ENCODE results near the gene NSUN7. TPM values are rescaled to one million over a fixed set of nuclear protein-coding genes. Genes with fewer than 3 reads are reported as not detected.

NSUN7 gene, protein sequence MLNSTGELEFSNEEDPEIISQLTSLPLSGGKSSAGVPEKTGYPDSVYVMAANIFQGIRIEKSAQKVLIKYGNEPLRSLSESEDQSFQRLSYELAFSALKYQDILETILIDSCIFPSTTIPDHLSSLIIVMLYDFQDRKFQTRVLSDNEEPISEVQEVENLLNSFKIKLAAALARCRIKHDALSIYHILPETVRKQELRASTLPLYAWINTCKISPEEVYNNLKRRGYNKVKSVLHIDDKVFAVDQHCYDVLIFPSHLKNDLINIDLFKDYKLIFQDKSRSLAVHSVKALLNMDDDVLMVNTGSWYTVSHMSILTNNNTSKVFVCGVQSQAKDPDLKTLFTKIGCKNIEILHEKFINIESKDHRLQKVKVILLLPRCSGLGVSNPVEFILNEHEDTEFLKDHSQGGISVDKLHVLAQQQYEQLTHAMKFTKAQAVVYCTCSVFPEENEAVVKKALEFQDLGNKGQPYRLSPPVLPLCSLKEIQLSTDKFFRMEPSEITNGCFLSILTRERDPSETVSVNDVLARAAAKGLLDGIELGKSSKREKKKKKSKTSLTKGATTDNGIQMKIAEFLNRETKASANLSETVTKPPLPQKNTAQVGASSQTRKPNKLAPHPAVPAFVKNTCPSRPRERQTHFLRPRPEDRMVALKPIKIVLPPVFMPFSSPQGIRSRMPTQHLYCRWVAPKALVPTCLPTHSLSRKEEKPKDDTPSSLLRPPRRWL
- 2.1 and 8.9 TPM in 2 replicates for total RNA-seq

DNA sequence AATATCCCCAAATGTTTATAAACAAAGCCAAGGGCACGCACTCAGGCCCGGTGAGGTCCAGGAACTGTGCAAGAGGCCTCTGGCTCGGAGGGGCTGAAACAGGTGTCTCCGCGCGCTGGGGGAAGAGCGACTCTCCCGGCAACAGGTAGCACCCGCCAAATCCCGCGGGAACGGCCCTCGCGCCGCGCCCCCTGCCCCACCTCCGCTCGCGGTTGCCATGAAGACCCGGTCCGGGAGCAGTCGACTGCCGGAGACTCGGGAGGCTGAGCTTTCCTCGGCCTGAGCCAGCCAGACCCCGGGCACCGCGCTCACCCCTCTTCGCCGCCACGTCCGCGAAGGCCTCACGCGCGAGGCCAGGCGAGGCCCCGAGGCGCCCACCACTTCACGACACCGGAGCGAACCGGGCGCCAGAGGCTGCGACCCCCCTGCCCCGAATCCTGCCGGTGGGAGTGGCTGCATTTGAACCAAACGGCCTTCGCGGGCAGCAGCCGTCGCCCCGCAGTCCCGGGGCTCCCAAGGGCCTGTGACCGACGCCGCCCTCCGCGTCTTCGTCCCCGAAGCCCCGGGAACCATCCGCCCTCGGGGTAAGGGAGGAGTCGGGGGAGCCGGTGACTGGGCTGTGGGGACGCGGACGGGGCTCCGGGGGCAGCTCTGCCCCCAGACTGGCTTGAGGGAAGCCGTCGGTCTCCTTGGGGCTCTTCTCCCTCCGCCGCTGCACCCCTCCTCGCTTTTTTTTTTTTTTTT is at the start of gene NSUN7:
Gene NSUN7 (plus strand): TSS at position 239 of the 744 bp plus-strand sequence. CDS start 739 bp downstream, outside the sequence.

Other genes with a start within 250 kb of the NSUN7 start
- 66.3 and 70.5 TPM in 2 replicates for gene RBM47, start 120.1 kb upstream of the NSUN7 start, total RNA-seq

Measured in tracheal epithelial cell (primary cell).